PC-3 (cell line): Measurements from ENCODE around the gene MTA1. TPM values are rescaled to one million over a fixed set of nuclear protein-coding genes. Genes with fewer than 3 reads are reported as not detected.
A peak's percentile ranks its signal among the peaks of the same experiment; 100 is the strongest.

ENCODE experiments used
- ATAC-seq: fragments of 200-7000 bp; cut with Tn5 transposase; 2 replicates; pipeline ENCODE4 v1.9.1; 2020; ENCODE audit warnings: mild to moderate bottlenecking, moderate library complexity
- BruUV-seq: library from RNA; stranded (reverse); fragments of 400-500 nt; replicated peaks from 2 replicates; lab custom pipeline; 2021; lab: Mats Ljungman, UMichigan
- CTCF ChIA-PET: fragments of 300-600 bp; sonication (Branson Sonifier 250); formaldehyde crosslinking; loops from one replicate; lab custom pipeline; 2022; ENCODE audit warnings: antibody characterized with exemption; lab: Charles Lee
- POLR2A ChIA-PET: fragments of 300-600 bp; sonication (Branson Sonifier 250); formaldehyde crosslinking; loops from one replicate; lab custom pipeline; 2022; ENCODE audit warnings: antibody characterized with exemption; ENCODE audit not compliant: unreplicated experiment; lab: Charles Lee
- DNase-seq: peaks from one replicate; pipeline ENCODE4 v3.0.0-alpha.2; 2015
- H2AFZ ChIP-seq: fragments of 300-600 bp; sonication (generic); 2 replicates; pipeline ENCODE4 v1.6.0; 2016; ENCODE audit warnings: antibody characterized with exemption, low read length
- H3F3A ChIP-seq: fragments of 300-600 bp; sonication (generic); one replicate; pipeline ENCODE4 v1.6.0; 2017; ENCODE audit warnings: antibody characterized with exemption, low read length, control low read depth, mild to moderate bottlenecking; ENCODE audit not compliant: unreplicated experiment
- H3K27ac ChIP-seq: fragments of 300-600 bp; sonication (generic); 2 replicates; pipeline ENCODE4 v1.5.1; 2016; ENCODE audit warnings: mild to moderate bottlenecking, low read length
- H3K27me3 ChIP-seq: fragments of 300-600 bp; sonication (generic); 2 replicates; pipeline ENCODE4 v1.6.1; 2016; ENCODE audit warnings: low read length, mixed read lengths
- H3K36me3 ChIP-seq: fragments of 300-600 bp; sonication (generic); 2 replicates; pipeline ENCODE4 v1.6.1; 2016; ENCODE audit warnings: low read depth, mixed run types, low read length, mixed read lengths
- H3K4me1 ChIP-seq: fragments of 300-600 bp; sonication (generic); 2 replicates; pipeline ENCODE4 v1.5.1; 2016; ENCODE audit warnings: low read length; ENCODE audit not compliant: insufficient read depth
- H3K4me2 ChIP-seq: fragments of 300-600 bp; sonication (generic); 2 replicates; pipeline ENCODE4 v1.6.0; 2016; ENCODE audit warnings: low read length
- H3K4me3 ChIP-seq: fragments of 300-600 bp; sonication (generic); 2 replicates; pipeline ENCODE4 v1.5.1; 2016; ENCODE audit warnings: mild to moderate bottlenecking, low read length, mixed read lengths
- H3K79me2 ChIP-seq: fragments of 300-600 bp; sonication (generic); 2 replicates; pipeline ENCODE4 v1.6.1; 2017; ENCODE audit warnings: low read length, mixed read lengths
- H3K9ac ChIP-seq: fragments of 300-600 bp; sonication (generic); 2 replicates; pipeline ENCODE4 v1.6.0; 2016; ENCODE audit warnings: mild to moderate bottlenecking, low read length
- H3K9me2 ChIP-seq: fragments of 300-600 bp; sonication (generic); replicated peaks from 2 replicates; pipeline ENCODE4 v1.6.1; 2016; ENCODE audit warnings: mixed run types, low read length, mixed read lengths
- H3K9me3 ChIP-seq: fragments of 300-600 bp; sonication (generic); 2 replicates; pipeline ENCODE4 v1.6.1; 2016; ENCODE audit warnings: low read length, mixed read lengths
- H4K20me1 ChIP-seq: fragments of 300-600 bp; sonication (generic); 2 replicates; pipeline ENCODE4 v1.6.1; 2016; ENCODE audit warnings: low read length, mixed read lengths
- CTCF ChIP-seq: fragments of 300-600 bp; sonication (generic); conservative IDR thresholded peaks from 2 replicates; pipeline ENCODE4 v1.5.1; 2017; ENCODE audit warnings: antibody characterized with exemption, low read depth, mild to moderate bottlenecking, low read length
- EZH2 ChIP-seq: fragments of 300-600 bp; sonication (generic); IDR thresholded peaks from one replicate; pipeline ENCODE4 v1.6.1; 2017; ENCODE audit warnings: antibody characterized with exemption, mild to moderate bottlenecking, low read length; ENCODE audit not compliant: unreplicated experiment
- EZH2phosphoT487 ChIP-seq: fragments of 300-600 bp; sonication (generic); IDR thresholded peaks from 2 replicates; pipeline ENCODE4 v1.6.1; 2018; ENCODE audit warnings: mild to moderate bottlenecking, antibody characterized with exemption, low read length, borderline replicate concordance
- intact Hi-C: fragments of 100-400 bp; cut with micrococcal nuclease; formaldehyde crosslinking; loops from 2 replicates; pipeline ENCODE4 v1.9.0; 2023
- total RNA-seq: library from RNA; depleted of rRNA; stranded (reverse); fragments of >200 nt; gene quantifications from 2 replicates; pipeline ENCODE4 v1.2.3, GENCODE V29; 2014

MTA1 gene
- total RNA-seq, 1 experiment from 2014 or later, result 82.3 TPM

- no peak within 1 kb of the TSS for H3K27ac ChIP-seq
- no peaks in the 10 kb centered on the region for H3F3A ChIP-seq
- peak within 1 kb of the TSS; percentile 83 for H3K4me2 ChIP-seq
- H3K9me3 ChIP-seq, result no peaks in the 10 kb centered on the region
- DNase-seq (no peak), ATAC-seq (no peak)
- BruUV-seq, result no TSS peak
- no peaks in the 10 kb centered on the region for H3K79me2 ChIP-seq
- no peaks in the 10 kb centered on the region for H3K27me3 ChIP-seq
- peaks cover 39% of the 10 kb centered on the region for H3K4me1 ChIP-seq
- H2AFZ ChIP-seq, result peak within 1 kb of the TSS; percentile 50; the same call in 1 of the 2 replicates
- no peaks in the 10 kb centered on the region for H3K36me3 ChIP-seq
- no peak for TF ChIP-seq EZH2phosphoT487
- TF ChIP-seq CTCF, result no peak
- no peak for TF ChIP-seq EZH2
- peak within 1 kb of the TSS; percentile 65 for H3K9ac ChIP-seq
- intact Hi-C loops, result no loop called here
- H3K4me3 ChIP-seq, result peak within 1 kb of the TSS; percentile 66
- H4K20me1 ChIP-seq, result no peaks in the 10 kb centered on the region
- CTCF ChIA-PET, result no interaction called here
- H3K9me2 ChIP-seq, result no peaks in the 10 kb centered on the region
- POLR2A ChIA-PET, result no interaction called here
These were observed 66.7 kb downstream of the MTA1 start, which contains the start of gene CRIP1 for GRCh38 chr14:105486163-105486973. Gene CRIP1, plus strand, starts transcription at chr14:105486886. Its CDS starts 374 bp downstream, at chr14:105487260.

- no peaks in the 10 kb centered on the region for H3F3A ChIP-seq
- no peak for DNase-seq
- ChIA-PET CTCF (no interaction called here), POLR2A (no interaction called here)
- no peaks in the 10 kb centered on the region for H3K9me2 ChIP-seq
- H2AFZ ChIP-seq, result peak overlapping the region; percentile 50; the same call in 1 of the 2 replicates
- H3K9ac ChIP-seq, result peak overlapping the region; percentile 65
- H3K4me3 ChIP-seq, result peak overlapping the region; percentile 66
- H3K9me3 ChIP-seq, result no peaks in the 10 kb centered on the region
- intact Hi-C loops, result no loop called here
- H3K36me3 ChIP-seq, result no peaks in the 10 kb centered on the region
- no peak overlapping the region for H3K27ac ChIP-seq
- H3K4me2 ChIP-seq, result peak overlapping the region; percentile 83
- H3K4me1 ChIP-seq, result peaks cover 40% of the 10 kb centered on the region
- peaks cover 4% of the 10 kb centered on the region for H3K79me2 ChIP-seq
- ATAC-seq, result no peak
- H4K20me1 ChIP-seq, result peaks cover 3% of the 10 kb centered on the region
- no peaks in the 10 kb centered on the region for H3K27me3 ChIP-seq
- no TSS peak for BruUV-seq
- TF ChIP-seq CTCF, result no peak
- TF ChIP-seq EZH2phosphoT487, result no peak
- TF ChIP-seq EZH2, result no peak
These were observed 67.4 kb downstream of the MTA1 start for GRCh38 chr14:105486974-105487448.
